HT1080 (cell line): ENCODE data around the gene EIF3L. TPM values are rescaled to one million over a fixed set of nuclear protein-coding genes. Genes with fewer than 3 reads are reported as not detected.

Source experiments
- DNase-seq: peaks from one replicate; pipeline ENCODE4 v3.0.0-alpha.2; 2015; ENCODE audit warnings: low read depth
- small RNA-seq: library from RNA; depleted of rRNA; stranded (forward); fragments of <200 nt; gene quantifications from one replicate; pipeline ENCODE3, GENCODE V24; 2014
- total RNA-seq: library from RNA; depleted of rRNA; stranded (reverse); fragments of >200 nt; shearing (Covaris generic); gene quantifications from 2 replicates; pipeline ENCODE4 v1.2.3, GENCODE V29; 2014; rRNA removed

Gene EIF3L
- total RNA-seq, 1 experiment from 2014 or later, result 657 TPM

- no peak for DNase-seq
These were observed 77.1 kb downstream of the EIF3L start for GRCh38 chr22:37926358-37926757.

- DNase-seq, result no peak
These were observed 77.8 kb downstream of the EIF3L start for GRCh38 chr22:37926771-37927636.

- no peak for DNase-seq
These were observed 78.4 kb downstream of the EIF3L start for GRCh38 chr22:37927637-37927936.

- no peak for DNase-seq
These were observed 80.2 kb downstream of the EIF3L start for GRCh38 chr22:37929390-37929789.

- DNase-seq, result peak; percentile 35
These were observed 81.2 kb downstream of the EIF3L start for GRCh38 chr22:37930270-37930951.

- DNase-seq, result no peak
These were observed 81.8 kb downstream of the EIF3L start for GRCh38 chr22:37930952-37931440.

GRCh38 chr22:37931893-37932389 lies 82.7 kb downstream of the EIF3L start:
- no peak for DNase-seq

- DNase-seq, result no peak
These were observed 83.2 kb downstream of the EIF3L start for GRCh38 chr22:37932401-37932800.

GRCh38 chr22:37932821-37933578 lies 83.8 kb downstream of the EIF3L start:
- DNase-seq, result no peak

- DNase-seq, result peak; percentile 96
These were observed 84.6 kb downstream of the EIF3L start for GRCh38 chr22:37933711-37934376.

Small RNA genes within 50 kb of the gene (small RNA-seq; reads per million reads assigned to genes)
- gene MIR659, result not detected

Other genes with a start within 250 kb of the EIF3L start
- 34.0 and 35.1 TPM in 2 replicates for gene GGA1, start 240.6 kb upstream of the EIF3L start, total RNA-seq
- gene SH3BP1, start 209.8 kb upstream of the EIF3L start, total RNA-seq, result 7.8 and 14.2 TPM in 2 replicates
- gene PDXP, start 190.7 kb upstream of the EIF3L start, total RNA-seq, result 44.5 and 52.0 TPM in 2 replicates
- 3,838 and 5,466 TPM in 2 replicates for gene LGALS1, start 173.8 kb upstream of the EIF3L start, total RNA-seq
- gene NOL12, start 163.1 kb upstream of the EIF3L start, total RNA-seq, result 35.4 and 42.3 TPM in 2 replicates
- 32.3 and 33.3 TPM in 2 replicates for gene TRIOBP, start 152.4 kb upstream of the EIF3L start, total RNA-seq
- gene GCAT, start 41.5 kb upstream of the EIF3L start, total RNA-seq, result 13.4 and 14.6 TPM in 2 replicates
- 0.23 TPM in 1 of 2 replicates, not detected in the other for gene GALR3, start 26.0 kb upstream of the EIF3L start, total RNA-seq
- gene ANKRD54, start 5.1 kb upstream of the EIF3L start, total RNA-seq, result 29.1 and 38.1 TPM in 2 replicates
- gene MICALL1, start 56.9 kb downstream of the EIF3L start, total RNA-seq, result 57.8 and 69.2 TPM in 2 replicates
- 0.32 TPM in 1 of 2 replicates, not detected in the other for gene C22orf23, start 104.2 kb downstream of the EIF3L start, total RNA-seq
- gene POLR2F, start 104.3 kb downstream of the EIF3L start, total RNA-seq, result 141 and 149 TPM in 2 replicates
- not detected in 2 replicates for gene SOX10, start 135.1 kb downstream of the EIF3L start, total RNA-seq
- 25.4 and 27.0 TPM in 2 replicates for gene PICK1, start 208.0 kb downstream of the EIF3L start, total RNA-seq
- not detected in 2 replicates for gene SLC16A8, start 234.8 kb downstream of the EIF3L start, total RNA-seq